Body of pancreas (tissue), 4 donors: ENCODE results near the gene PLCB1.

Experiments used
- POLR2A ChIP-seq, 3 donors: fragments of 450-650 bp; IDR thresholded peaks; one replicate each; pipeline ENCODE4 v1.6.1; 2016; ENCODE audit warnings: antibody characterized with exemption in 3 of 3, mild to moderate bottlenecking in 2 of 3
- TF ChIP-seq, protein P1 (sequence below), 7 experiments: fragments of 450-650 bp in 4 of 7; fragments of 200-600 bp in 3 of 7; sonication (generic) in 3 of 7; IDR thresholded peaks; one replicate each; pipeline ENCODE4 v1.5.1; 2016 to 2019; ENCODE audit warnings: antibody characterized with exemption in 7 of 7

DNA sequence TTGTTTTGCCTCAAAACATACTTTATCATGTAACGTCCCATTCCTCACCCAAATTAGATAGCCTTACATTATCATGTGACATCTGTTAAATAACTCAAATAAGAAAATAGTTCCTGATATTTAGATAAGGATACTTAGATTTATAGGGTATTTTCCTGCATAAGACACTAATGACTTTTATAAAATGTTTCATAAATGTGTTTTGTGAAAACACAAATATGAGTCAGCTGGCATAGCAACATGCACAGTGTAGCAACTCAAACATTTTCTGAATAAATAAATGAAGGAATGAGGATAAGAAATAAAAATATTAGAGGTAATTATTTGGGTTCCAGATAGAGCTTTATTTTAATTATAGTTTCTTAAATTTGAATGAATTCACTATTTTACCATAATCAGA, 476.4 kb downstream of the PLCB1 start:
- TF ChIP-seq, protein P1, sequence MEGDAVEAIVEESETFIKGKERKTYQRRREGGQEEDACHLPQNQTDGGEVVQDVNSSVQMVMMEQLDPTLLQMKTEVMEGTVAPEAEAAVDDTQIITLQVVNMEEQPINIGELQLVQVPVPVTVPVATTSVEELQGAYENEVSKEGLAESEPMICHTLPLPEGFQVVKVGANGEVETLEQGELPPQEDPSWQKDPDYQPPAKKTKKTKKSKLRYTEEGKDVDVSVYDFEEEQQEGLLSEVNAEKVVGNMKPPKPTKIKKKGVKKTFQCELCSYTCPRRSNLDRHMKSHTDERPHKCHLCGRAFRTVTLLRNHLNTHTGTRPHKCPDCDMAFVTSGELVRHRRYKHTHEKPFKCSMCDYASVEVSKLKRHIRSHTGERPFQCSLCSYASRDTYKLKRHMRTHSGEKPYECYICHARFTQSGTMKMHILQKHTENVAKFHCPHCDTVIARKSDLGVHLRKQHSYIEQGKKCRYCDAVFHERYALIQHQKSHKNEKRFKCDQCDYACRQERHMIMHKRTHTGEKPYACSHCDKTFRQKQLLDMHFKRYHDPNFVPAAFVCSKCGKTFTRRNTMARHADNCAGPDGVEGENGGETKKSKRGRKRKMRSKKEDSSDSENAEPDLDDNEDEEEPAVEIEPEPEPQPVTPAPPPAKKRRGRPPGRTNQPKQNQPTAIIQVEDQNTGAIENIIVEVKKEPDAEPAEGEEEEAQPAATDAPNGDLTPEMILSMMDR (IDR thresholded peaks at IDR 0.05): no peak
- no peak for TF ChIP-seq POLR2A (IDR thresholded peaks at IDR 0.05)
